ENCODE measurements around the gene SMC1B.
"Not testable (repeated sequence)": the region's sequence is repeated elsewhere in the genome, so short reads cannot be mapped to it uniquely, and the experiment has no call there.

- not testable (repeated sequence) for TF ChIP-seq CTCF, POLR2AphosphoS5 (IDR thresholded peaks at IDR 0.05)
Observed at GRCh38 chr22:45373592-45373991, 39.8 kb downstream of the SMC1B start.

Data from esophagus muscularis mucosa (tissue), 3 donors.